ENCODE measurements around the gene LRIF1.

DNA sequence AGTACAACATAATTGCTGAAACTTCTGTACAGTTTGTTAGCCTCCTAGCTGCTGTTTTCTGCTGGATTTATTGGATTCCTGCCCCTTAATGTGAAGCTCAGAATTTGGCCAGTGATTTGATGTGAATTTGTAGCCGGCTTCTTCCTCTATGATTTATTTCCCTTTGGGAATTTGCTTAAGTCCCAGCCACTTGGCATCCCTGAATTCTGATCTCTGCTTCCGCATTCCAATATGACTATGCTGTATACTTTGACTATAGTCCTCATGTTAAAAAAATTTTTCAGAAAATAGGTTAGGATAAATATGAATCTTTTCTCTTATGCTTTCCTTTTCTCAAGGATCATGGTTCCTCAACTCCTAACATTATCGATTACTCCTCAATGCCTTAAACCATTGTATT is 12.4 kb upstream of the LRIF1 start:
- TF ChIP-seq REST (IDR thresholded peaks at IDR 0.05; ENCODE audit: insufficient read depth in 1 of 2, low read depth in 2 of 2, low read length in 2 of 2) (no peak), POLR2AphosphoS5 (IDR thresholded peaks at IDR 0.05; ENCODE audit: low read depth, low read length) (no peak), SIN3A (IDR thresholded peaks at IDR 0.05; ENCODE audit: borderline replicate concordance, insufficient read depth, low read length) (no peak), TAF1 (IDR thresholded peaks at IDR 0.05; ENCODE audit: borderline replicate concordance, insufficient read depth, low read length) (no peak), FOXP2 (optimal IDR thresholded peaks at IDR 0.05; ENCODE audit: borderline replicate concordance, extremely low read depth, extremely low read length, insufficient read depth) (no peak)

Measured in PFSK-1 (cell line).